Nephron (organoid): Measurements from ENCODE around the gene GPATCH11.

Source experiments
- H3K27ac Mint-ChIP-seq, 3 experiments: 2 replicates each; pipeline ENCODE4 v1.8.0; 2020; ENCODE audit warnings: mixed read lengths in 3 of 3, mild to moderate bottlenecking in 2 of 3, moderate library complexity in 1 of 3
- H3K27me3 Mint-ChIP-seq: 2 replicates; pipeline ENCODE4 v1.8.0; 2021; ENCODE audit warnings: low read depth, mild to moderate bottlenecking, moderate library complexity, mixed read lengths
- H3K36me3 Mint-ChIP-seq: 2 replicates; pipeline ENCODE4 v1.8.0; 2020; ENCODE audit warnings: low read depth, mixed read lengths
- H3K4me1 Mint-ChIP-seq: 2 replicates; pipeline ENCODE4 v1.8.0; 2020; ENCODE audit warnings: mixed read lengths
- H3K4me3 Mint-ChIP-seq, 3 experiments: 2 replicates each; pipeline ENCODE4 v1.8.0; 2020; ENCODE audit warnings: mild to moderate bottlenecking in 3 of 3, mixed read lengths in 3 of 3, moderate library complexity in 2 of 3
- H3K9me3 Mint-ChIP-seq: 2 replicates; pipeline ENCODE4 v1.8.0; 2020; ENCODE audit warnings: mixed read lengths
- CTCF ChIP-seq, 3 experiments: fragments of 200-600 bp; sonication (generic); IDR thresholded peaks; one replicate each; pipeline ENCODE4 v1.5.0; 2021; ENCODE audit warnings: antibody characterized with exemption in 3 of 3; ENCODE audit not compliant: unreplicated experiment in 3 of 3

Gene GPATCH11

DNA sequence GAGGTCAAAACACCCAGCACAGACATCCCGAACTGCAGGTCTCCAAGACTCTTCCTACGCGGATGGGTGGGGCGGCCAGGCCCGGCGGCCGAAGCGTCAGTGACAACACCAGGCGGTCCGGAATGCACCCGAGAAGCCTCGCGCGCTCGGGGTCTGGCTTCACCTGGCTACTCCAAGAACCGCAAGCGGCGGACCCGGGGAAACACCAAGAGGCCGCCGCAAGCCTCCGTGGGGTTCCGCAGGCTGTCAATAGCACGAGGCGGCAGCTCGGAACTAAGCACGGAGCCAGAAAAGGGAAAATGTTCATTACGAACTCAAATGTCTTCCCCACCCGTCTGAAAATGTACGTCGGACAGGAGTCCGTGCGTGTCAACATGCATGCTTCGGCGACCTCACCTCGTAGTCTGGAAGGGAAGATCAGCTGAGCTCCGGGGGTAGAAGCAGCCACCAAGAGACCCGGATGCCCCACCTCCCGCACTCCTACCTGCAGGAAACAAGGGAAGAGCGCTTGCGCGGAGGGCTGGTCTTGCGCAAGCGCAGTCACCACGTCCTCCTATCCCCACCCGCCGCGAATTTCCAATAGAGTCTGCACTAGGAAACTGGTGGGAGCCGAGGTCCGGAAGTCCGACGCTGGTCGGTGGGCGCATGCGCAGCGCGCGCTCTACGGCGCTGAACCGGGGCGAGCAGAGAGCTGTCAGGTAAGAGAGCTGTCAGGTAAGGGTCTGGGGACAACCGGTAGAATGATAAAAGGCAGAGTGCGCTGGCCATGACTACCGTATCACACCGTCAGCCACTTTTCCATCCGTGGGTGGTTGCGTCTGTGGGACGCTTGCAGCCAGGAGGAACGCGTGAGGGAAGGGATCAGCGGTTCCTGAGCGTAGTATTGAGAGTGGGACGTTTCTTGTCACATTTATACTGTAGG is at the start of gene GPATCH11, which contains the start of gene HEATR5B:
TSS of gene GPATCH11 (plus strand) at position 646 of the 922 bp plus-strand sequence. CDS start 3,864 bp downstream, outside the sequence.
TSS of gene HEATR5B (minus strand) at position 500 of the 922 bp plus-strand sequence. CDS start 958 bp downstream, outside the sequence.
- Mint-ChIP-seq H3K27me3 (no peaks in the 10 kb centered on the region), H3K27ac (no peak within 1 kb of the TSS), H3K4me1 (peaks cover 25% of the 10 kb centered on the region), H3K36me3 (peaks cover 31% of the 10 kb centered on the region), H3K4me3 (no peak within 1 kb of the TSS), H3K9me3 (no peaks in the 10 kb centered on the region)
- no peak for TF ChIP-seq CTCF (IDR thresholded peaks at IDR 0.05; ENCODE audit: unreplicated experiment in 3 of 3)

GRCh38 chr2:37037771-37038170 is 46.5 kb upstream of the GPATCH11 start:
- Mint-ChIP-seq H3K4me3 (no peak overlapping the region), H3K27ac (no peak overlapping the region), H3K27me3 (no peaks in the 10 kb centered on the region), H3K9me3 (no peaks in the 10 kb centered on the region), H3K4me1 (no peaks in the 10 kb centered on the region), H3K36me3 (peaks cover 32% of the 10 kb centered on the region)
- TF ChIP-seq CTCF (IDR thresholded peaks at IDR 0.05; ENCODE audit: unreplicated experiment in 3 of 3) = no peak

- no peak for TF ChIP-seq CTCF (IDR thresholded peaks at IDR 0.05; ENCODE audit: unreplicated experiment in 3 of 3)
- Mint-ChIP-seq H3K4me1 (no peaks in the 10 kb centered on the region), H3K27me3 (no peaks in the 10 kb centered on the region), H3K4me3 (no peak overlapping the region), H3K27ac (no peak overlapping the region), H3K9me3 (no peaks in the 10 kb centered on the region), H3K36me3 (peaks cover 34% of the 10 kb centered on the region)
Observed at GRCh38 chr2:37039580-37039979, 44.7 kb upstream of the GPATCH11 start.

GRCh38 chr2:37052600-37053332 is 31.6 kb upstream of the GPATCH11 start:
- Mint-ChIP-seq H3K27ac (no peak overlapping the region), H3K36me3 (peaks cover 46% of the 10 kb centered on the region), H3K27me3 (no peaks in the 10 kb centered on the region), H3K9me3 (no peaks in the 10 kb centered on the region), H3K4me1 (no peaks in the 10 kb centered on the region), H3K4me3 (no peak overlapping the region)
- TF ChIP-seq CTCF (IDR thresholded peaks at IDR 0.05; ENCODE audit: unreplicated experiment in 3 of 3) = no peak

DNA sequence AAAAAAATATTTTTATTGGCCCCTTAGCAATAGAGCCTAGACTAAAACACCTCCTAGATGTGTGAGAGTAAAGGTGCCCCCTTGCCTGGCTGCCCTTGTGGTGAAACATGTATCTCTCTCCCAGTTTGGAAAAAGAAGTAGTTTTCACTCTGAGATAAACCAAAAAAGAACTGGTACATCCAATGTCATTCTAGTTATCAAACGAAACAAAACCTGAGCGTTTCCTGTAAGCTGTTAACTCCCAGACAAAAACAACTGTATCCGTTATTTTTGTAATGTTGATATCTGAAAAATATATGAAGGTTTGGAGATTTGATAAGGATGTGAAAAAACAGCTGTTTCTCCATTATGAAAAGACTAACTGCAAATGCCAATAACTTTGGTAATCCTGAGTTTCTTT is 24.5 kb upstream of the GPATCH11 start:
- no peak for TF ChIP-seq CTCF (IDR thresholded peaks at IDR 0.05; ENCODE audit: unreplicated experiment in 3 of 3)
- Mint-ChIP-seq H3K36me3 (peaks cover 33% of the 10 kb centered on the region), H3K27me3 (no peaks in the 10 kb centered on the region), H3K4me1 (no peaks in the 10 kb centered on the region), H3K9me3 (no peaks in the 10 kb centered on the region), H3K4me3 (no peak overlapping the region), H3K27ac (no peak overlapping the region)
